ENCODE data around the gene SLC26A9.
"Not testable (repeated sequence)": the region's sequence is repeated elsewhere in the genome, so short reads cannot be mapped to it uniquely, and the experiment has no call there.

- not testable (repeated sequence) for TF ChIP-seq EZH2 (IDR thresholded peaks at IDR 0.05; ENCODE audit: insufficient read depth, poor library complexity, severe bottlenecking); EZH2phosphoT487 (IDR thresholded peaks at IDR 0.05; ENCODE audit: insufficient read depth, low read depth)
These were observed 53.5 kb downstream of the SLC26A9 start for GRCh38 chr1:205889706-205890105.
